HG02943 (cell line): Measurements from ENCODE around the gene GUK1.

Experiments
- ATAC-seq: cut with Tn5 transposase; IDR thresholded peaks from one replicate; pipeline ENCODE4 v1.9.1; 2021; ENCODE audit warnings: mild to moderate bottlenecking, low read depth, moderate library complexity; ENCODE audit not compliant: unreplicated experiment

The GUK1 gene

GRCh38 chr1:228123505-228123904 is 16.6 kb upstream of the GUK1 start:
- ATAC-seq, result no peak

GRCh38 chr1:228125185-228125584 is 14.9 kb upstream of the GUK1 start:
- ATAC-seq, result no peak

GRCh38 chr1:228131766-228132165 is 8.3 kb upstream of the GUK1 start:
- ATAC-seq, result no peak

GRCh38 chr1:228134591-228134990 is 5.5 kb upstream of the GUK1 start:
- no peak for ATAC-seq

- no peak for ATAC-seq
Measured at GRCh38 chr1:228136901-228137300, 3.2 kb upstream of the GUK1 start.

- ATAC-seq, result no peak
Measured at GRCh38 chr1:228139406-228139930, 611 bp upstream of the GUK1 start.

GRCh38 chr1:228140724-228141225 is 696 bp downstream of the GUK1 start:
- ATAC-seq, result no peak

- no peak for ATAC-seq
Measured at GRCh38 chr1:228141226-228142044, 1.4 kb downstream of the GUK1 start.

GRCh38 chr1:228142155-228142691 is 2.1 kb downstream of the GUK1 start:
- ATAC-seq, result no peak

GRCh38 chr1:228142701-228143136 is 2.6 kb downstream of the GUK1 start:
- no peak for ATAC-seq

- ATAC-seq, result no peak
Measured at GRCh38 chr1:228143480-228144192, 3.6 kb downstream of the GUK1 start.

- no peak for ATAC-seq
Measured at GRCh38 chr1:228144193-228144992, 4.3 kb downstream of the GUK1 start.

GRCh38 chr1:228144993-228145343 is 4.9 kb downstream of the GUK1 start:
- no peak for ATAC-seq

GRCh38 chr1:228145463-228146416 is 5.7 kb downstream of the GUK1 start:
- ATAC-seq, result no peak

GRCh38 chr1:228146417-228147150 is 6.5 kb downstream of the GUK1 start:
- ATAC-seq, result no peak

GRCh38 chr1:228147151-228147693 is 7.1 kb downstream of the GUK1 start:
- ATAC-seq, result no peak

GRCh38 chr1:228147768-228148167 is 7.7 kb downstream of the GUK1 start:
- ATAC-seq, result no peak

GRCh38 chr1:228148196-228148861 is 8.2 kb downstream of the GUK1 start:
- ATAC-seq, result no peak
